Fibroblast of peridontal ligament (primary cell): ENCODE results near the gene UBA5.
"Not testable (repeated sequence)": the region's sequence is repeated elsewhere in the genome, so short reads cannot be mapped to it uniquely, and the experiment has no call there.

Source experiments
- DNase-seq: peaks from one replicate; pipeline ENCODE4 v3.0.0-alpha.2; 2010; ENCODE audit errors: extremely low read depth

The UBA5 gene

DNA sequence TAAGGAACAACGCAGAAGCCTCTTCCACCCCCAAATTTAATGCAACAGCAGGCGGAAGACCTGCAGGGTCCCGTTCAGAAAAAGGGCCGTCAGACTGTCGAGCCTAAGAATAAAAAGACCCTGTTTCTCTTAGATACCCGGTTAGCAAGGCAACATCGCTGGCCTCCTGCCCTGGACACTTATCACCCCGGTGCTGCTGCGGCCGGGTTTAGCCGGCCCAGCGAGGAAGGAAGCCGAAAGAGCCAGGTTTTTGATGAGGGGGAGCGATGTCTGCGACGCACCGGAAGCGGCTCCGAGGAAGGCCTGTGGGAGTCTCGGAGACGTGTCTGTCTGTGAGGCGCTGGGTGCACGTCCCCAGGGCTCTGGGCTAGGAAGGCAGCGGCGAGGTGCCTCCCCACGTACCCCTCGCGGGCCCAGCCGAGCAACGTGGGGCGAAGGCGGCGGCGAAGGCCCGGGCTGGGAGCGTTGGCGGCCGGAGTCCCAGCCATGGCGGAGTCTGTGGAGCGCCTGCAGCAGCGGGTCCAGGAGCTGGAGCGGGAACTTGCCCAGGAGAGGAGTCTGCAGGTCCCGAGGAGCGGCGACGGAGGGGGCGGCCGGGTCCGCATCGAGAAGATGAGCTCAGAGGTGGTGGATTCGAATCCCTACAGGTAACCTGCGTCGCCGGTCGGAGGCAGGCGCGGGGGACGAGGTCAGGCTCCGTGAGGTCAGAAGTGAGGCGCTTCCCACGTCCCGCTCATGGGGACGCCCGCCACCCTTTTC, at the start of gene UBA5:
TSS of gene UBA5 (plus strand) at position 278 of the 759 bp plus-strand sequence. CDS start at position 487, 209 bp downstream.
- DNase-seq, result peak; percentile 55

DNA sequence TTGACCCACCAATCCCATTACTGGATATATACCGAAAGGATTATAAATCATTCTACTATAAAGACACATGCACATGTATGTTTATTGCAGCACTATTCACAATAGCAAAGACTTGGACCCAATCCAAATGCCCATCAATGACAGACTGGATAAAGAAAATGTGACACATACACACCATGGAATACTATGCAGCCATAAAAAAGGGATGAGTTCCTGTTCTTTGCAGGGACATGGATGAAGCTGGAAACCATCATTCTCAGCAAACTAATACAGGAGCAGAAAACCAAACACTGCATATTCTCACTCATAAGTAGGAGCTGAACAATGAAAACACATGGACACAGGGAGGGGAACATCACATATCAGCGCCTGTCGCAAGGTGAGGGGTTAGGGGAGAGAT, 44.8 kb upstream of the UBA5 start:
- DNase-seq, result not testable (repeated sequence)

DNA sequence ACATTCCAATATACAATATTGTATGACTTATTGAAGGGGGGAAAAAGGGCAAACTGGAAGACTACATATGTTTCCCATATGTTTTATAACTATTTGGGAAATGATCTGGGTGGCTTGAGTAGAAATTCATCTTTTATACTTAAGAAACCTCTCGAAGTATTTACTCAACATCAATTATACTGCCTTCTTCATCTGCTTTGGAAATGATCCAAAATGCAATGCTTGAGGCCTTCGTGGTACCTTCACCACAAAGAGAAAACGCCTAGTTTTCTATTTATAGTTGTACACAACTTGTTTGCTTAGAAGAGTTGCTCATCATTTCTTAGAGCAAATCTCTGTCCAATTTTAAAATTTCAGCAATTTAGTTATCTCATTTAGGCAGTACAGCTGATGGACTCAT, 44.2 kb upstream of the UBA5 start:
- no peak for DNase-seq

DNA sequence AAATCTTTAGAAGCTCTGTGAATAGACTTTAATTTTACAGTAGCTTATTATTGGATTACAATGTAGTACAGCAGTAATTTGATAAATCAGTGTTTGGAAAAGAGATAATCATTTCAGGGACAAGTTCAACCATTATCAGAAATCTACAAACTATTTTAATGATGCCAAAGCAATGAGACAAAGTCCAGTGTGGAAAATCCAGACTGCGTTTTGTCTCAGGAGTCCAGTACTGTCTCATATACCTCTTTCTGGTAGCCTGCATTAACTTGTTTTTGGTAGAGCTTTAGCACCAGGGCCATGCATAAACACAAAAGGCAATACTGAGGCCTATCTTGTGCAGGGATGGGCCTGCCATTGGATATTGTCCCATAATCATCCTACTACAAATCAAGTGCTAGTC, 43.3 kb upstream of the UBA5 start:
- DNase-seq, result no peak

DNA sequence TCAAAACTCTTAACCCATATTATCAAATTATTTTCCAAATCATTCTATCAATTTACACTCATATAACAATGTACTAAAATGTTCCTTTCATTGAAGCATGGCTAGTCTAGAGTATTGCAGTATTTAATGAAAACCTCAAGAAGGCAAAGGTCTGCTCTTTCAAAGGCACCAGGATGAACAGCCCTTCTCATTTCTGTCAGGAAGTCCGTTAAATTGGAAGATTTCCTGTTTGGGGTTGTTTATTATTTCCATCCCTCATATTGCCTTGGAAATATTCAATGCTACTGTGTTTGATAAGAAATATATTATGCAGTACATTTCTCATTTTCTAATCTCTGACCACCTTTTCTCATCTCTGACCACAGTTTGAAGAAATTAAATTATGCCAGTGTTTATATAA, 38.0 kb upstream of the UBA5 start:
- DNase-seq, result no peak

DNA sequence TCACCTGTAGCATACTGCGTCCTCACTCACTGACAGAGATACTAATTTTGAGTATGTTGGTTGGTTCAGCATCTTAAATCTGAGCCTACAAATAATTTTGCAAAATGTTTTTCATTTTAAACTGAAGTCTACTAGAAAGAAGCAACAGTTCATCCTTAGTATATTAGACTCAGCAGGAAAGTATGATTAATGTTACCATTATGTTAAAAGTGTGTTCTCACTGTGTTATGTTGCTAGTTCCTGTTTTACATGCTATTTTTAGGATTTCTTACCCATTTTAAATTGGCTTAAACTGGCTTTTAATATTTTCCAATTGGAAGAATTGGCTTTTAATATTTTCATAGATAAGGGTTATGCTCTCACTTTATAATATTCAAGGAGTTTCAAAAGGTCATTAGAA, 37.4 kb upstream of the UBA5 start:
- DNase-seq, result no peak

DNA sequence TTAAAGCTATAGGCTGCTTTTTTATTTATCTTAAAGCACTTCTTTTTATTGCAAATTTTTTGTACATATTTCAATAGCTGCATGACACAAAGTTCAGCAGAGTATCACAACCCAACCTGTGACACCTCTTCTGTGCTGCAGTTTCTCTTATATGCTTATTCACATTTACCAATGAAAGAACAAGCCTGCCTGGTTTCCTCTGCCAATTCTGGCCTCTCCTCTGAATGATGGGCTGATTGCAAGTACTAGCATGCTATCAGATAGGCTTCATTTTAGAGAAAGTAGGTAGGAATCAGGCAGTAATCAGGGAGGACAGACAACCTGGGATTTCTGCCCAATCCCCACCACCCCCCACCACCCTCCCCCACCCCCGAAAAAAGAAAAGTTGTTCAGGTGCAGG, 36.5 kb upstream of the UBA5 start:
- no peak for DNase-seq

DNA sequence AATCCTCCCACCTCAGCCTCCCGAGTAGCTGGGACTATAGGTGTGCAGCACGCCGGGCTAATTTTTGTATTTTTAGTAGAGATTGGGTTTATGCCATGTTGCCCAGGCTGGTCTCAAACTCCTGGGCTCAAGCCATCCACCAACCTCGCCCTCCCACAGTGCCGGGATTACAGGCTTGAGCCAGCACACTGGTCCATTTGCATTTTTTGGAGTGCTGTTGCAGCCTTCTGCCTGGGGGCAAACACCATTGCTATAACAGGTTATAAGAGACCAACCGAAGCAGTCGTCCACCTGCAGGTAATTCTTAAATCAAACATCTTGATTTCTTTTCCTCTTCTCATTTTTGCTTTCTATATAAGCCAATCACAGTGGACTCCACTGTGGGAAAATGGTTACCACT, 35.3 kb upstream of the UBA5 start:
- DNase-seq, result no peak

DNA sequence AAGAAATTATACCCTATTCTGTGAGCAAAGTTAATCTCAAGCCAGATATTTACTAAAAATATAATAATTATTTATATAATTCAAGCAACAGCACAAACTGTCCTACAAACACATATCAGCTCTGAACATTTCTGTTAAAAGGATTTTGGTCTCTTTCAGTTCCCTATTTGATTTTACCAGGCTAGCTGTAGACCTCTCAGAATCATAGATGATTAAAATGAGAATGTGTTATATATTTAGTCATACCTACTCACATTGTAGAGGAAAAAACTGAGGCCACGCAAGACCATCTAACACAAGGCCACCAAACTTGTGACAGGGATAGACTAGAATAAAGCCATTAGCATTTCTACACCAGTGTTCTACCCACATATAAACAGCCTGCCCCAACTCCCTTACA, 34.5 kb upstream of the UBA5 start:
- DNase-seq, result no peak

DNA sequence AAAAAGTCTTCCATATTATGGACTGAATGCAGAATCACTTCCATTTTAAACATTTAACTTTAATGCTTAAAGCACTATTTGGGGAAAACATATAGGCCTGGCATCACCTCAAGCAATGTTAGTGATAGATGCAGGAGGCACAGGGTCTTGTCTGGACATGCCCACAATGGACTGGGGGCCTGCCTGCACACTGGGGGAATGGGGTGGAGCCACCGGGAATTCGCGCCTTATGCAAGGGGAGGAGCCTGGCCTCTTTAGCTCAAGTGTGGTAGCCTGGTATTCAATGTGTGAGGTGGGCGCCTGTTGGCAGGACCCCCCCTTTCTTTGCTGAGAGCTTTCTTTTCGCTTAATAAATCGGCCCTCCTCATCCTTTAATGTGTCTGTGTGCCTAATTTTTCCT, 33.2 kb upstream of the UBA5 start:
- DNase-seq, result no peak

DNA sequence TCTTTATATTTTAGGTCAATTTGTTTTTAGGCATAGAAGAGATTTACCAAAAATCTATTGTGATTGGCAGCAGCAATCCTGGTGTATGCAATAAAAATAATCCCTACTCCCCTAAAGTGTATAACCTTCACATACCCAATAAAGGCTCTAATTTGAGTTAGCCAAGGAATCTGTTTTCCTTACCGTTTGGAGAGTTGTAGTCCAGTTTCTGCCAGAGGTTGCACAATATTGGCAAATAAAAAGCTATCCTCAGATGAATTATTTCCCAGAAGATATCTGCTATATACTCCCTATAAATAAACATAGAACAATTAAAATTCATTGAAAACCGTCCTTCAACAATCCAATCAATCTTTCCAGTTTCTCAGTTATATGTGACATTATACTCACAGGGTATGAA, 32.0 kb upstream of the UBA5 start:
- no peak for DNase-seq

DNA sequence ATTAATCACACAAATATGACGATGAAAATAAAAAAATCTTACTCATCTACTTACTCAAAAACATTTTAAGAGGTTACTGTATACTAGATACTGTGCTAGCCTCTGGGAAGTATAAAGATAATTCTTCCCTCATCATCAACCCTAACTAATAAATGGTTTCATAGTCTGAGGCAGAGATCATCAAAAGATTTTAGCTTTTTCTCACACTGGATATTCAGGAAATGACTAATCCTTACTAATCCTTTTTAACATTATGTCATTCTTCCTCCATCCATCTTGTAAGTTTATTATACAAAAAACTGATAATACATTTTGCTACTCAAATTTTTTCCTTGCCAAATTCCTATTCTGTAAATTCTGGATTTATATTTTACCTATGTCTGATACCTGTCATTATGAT, 30.2 kb upstream of the UBA5 start:
- peak; percentile 67 for DNase-seq

DNA sequence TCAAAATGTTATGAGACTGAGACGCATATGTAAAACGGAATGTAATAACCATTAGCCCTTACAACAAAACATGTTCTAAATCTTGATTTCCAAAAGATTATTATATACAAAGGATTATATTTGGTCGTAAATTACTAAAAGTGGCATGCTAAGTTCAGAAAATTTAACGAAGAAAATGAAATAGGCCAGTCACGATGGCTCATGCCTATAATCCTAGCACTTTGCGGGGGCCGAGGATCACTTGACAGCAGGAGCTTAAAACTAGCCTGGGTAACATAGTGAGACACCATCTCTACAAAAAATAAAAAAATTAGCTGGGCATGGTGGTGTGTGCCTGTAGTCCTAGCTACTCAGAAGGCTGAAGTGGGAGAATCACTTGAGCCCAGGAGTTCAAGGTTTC, 29.5 kb upstream of the UBA5 start:
- DNase-seq, result no peak

DNA sequence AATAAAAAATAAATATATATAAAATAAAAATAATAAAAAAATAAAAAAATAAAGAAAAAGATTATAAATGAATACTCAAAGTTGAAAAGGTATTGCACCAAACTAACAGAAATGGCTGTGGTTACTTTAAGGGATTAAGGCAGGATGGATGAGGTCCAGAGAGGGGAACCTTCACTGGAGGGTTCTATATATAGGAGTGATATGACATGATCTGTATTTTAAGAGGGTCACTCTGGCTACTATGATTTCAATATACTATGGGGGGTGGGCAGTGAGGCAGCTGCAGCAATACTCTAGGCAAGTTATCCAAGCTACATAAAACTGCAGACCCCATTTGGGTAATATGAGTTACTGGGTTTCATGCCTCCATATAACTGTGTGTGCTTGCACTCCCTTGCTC, 25.1 kb upstream of the UBA5 start:
- no peak for DNase-seq

DNA sequence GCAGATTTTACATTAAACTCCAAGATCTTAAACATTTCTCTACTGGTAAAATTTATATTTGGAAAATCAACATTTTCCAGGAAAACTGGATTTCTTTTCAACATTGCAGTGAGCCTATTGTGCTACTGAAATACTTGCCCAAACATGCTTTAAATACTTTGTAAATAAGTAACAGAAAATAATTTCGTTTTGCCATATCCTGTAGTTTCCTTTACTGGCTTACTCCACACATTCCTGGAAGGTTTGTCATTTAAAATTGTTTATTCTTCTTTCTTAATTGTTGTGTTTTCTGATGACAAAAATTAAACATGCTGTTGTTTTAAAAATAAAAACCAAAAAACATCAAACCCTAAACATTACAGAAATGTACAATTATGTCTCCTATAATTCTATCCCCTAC, 22.5 kb upstream of the UBA5 start:
- DNase-seq, result peak; percentile 64

DNA sequence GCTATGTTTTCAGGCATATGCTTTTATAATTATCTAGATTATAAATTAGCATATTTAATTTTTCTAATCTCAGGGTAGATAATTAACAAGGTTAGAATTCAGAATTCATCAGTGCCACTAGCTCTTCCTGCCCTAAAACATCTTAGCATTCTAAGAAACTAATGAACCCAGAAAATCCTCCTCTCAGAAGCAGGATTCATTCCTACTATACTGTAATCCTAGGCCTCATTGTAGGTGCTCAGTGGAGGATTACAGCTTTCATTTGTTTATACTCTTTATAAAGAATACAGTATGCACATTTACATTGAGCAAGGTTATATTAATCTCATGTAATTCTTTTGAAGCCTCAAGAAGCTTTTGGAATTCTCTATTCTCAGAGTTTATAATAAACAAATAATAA, 21.4 kb upstream of the UBA5 start:
- DNase-seq, result no peak

DNA sequence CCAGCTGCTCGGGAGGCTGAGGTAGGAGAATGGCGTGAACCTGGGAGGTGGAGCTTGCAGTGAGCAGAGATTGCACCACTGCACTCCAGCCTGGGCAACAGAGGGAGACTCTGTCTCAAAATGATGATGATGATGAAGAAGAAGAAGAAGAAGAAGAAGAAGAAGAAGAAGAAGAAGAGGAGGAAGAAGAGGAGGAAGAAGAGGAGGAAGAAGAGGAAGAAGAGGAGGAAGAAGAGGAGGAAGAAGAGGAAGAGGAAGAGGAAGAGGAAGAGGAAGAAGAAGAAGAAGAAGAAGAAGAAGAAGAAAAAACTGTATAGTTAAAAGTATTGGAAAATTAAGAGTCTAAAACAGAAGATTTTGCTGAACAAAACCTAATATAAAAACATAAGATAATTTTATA, 18.7 kb upstream of the UBA5 start:
- not testable (repeated sequence) for DNase-seq

DNA sequence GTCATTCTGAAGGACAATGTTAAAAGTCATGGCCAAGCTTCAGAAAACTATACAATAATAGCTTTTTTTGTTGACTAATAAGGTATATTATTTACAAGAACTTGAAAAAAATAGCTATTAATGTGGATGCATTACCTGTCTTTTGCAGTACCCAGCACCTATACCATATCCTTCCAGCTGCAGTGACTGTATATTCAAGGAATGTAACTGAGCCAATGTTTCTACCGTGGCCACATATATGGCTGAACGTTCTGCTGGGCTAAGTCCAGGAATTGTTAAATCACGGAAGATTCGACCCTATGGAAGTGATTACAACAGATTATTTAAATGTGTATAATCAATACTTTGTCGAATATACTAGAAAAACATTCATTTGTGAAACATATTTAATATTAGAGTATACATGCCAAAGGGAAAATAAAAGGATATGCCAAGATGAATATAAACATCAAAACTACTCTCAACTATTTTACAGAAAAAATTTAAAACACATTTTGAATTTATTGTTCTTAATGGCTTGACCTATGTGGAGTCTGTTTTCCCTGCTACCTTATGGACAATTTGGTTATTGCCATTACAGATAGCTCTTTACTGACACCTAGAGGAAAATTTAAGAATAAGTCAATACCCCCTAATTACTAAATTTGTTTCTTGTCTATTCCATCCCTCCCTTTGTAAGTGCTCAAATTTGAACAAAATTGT, 18.1 kb upstream of the UBA5 start:
- peak; percentile 88 for DNase-seq

DNA sequence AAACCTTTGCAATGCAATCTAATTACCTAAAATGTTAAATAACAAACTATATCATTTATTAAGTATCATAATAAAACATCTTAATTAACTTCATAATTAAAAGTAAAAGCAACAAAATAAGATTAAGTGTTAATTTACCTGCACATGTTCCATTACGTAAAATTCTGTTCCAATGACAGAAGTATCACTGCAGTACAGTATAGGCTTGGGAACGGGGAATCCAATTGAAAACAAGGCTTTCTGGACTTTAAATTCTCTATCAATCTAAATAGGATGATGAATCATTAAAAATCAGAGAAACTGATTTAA, 17.6 kb upstream of the UBA5 start:
- no peak for DNase-seq

DNA sequence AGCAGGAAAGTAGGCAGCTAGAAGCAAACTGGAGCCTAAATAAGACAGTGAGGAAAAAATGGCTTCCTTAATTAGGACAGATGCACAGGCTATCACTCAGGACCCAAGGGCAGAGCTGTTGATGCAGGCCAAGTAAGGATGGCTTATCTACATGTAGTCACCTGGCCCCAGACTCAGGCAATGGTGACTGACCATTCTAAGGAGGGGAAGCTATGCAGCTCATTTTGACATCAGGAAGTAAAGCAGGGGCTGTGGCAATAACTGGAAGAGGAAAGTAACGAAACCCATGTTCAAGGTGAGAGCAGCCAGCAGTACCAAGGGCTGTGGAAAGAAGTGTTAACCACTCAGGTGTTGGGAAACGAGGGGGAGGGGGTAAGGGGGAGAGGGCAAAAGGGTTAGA, 16.8 kb upstream of the UBA5 start:
- DNase-seq, result no peak

DNA sequence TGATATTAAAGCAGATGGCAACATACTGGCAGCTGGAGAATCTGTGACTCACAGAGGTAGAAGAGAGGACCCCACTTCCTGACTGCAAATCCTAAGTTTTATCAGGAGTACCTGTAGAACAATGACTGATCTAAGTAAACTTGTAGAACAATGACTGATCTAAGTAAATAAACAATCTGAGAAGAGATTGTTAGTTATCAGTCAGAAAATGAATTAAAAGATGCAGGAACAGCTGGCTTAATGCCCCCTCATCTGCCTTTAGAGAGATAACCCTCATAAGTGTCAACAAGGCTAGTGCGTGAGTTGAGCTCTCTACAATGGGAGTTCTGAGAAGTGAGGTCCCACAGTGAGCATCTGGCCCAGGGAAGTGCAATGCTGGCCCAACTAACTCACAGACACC, 15.1 kb upstream of the UBA5 start:
- DNase-seq, result no peak

DNA sequence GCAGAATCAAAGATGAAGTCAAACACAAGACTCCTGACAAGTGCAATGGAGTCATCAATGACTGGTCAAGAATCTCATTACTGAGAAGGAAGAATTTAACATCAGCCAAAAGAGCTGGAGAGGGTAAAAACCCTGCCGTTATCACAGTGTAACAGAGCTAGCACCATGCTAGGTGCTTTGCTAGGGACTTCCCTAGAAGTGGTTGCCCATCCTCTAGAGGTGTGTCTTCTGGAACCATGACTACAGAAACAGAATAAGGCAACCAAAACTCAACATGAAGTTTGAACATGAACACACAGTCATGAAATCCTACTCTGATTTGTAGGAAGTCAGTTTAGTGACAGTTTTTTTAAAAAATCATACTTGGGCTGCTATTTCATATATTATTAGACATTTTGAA, 10.0 kb upstream of the UBA5 start:
- no peak for DNase-seq

DNA sequence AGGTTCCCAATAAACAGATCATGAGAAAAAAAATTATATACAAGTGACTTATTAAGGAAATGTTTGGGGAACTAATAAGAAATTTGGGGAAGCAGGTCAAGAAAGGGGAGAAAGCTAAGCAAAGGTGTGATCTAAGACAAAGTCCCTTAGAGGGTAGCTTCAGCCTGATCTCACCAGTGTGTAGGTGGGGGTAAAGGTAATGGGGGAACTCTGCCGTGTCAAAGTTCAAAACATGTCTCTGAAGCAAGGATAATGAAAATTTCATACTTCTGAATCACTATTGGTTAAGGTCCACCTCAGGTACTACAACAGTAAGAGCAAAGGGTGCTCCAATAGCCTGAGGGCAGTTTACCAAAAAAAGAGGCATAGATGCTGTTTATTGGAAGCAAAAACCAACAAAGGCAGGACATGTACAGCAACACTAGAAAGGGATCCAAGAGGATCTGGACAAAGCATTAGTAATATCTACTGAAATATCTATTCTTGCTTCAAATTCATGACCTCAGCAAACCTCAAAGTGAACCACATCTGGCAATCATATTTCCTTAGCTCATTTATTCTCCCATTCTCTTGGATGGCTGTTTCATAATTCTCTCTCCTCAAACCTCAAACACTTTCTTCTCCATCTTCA, 7.4 kb upstream of the UBA5 start:
- peak; percentile 82 for DNase-seq
